ENCODE measurements around the gene ADGRD1. TPM values are rescaled to one million over a fixed set of nuclear protein-coding genes. Genes with fewer than 3 reads are reported as not detected.

The ADGRD1 gene
- total and polyA plus RNA-seq, 2 of the 8 experiments (the other 6 are each of a cell fraction or from before 2014, with no cell fraction given): 0.36 to 0.48 TPM

DNA sequence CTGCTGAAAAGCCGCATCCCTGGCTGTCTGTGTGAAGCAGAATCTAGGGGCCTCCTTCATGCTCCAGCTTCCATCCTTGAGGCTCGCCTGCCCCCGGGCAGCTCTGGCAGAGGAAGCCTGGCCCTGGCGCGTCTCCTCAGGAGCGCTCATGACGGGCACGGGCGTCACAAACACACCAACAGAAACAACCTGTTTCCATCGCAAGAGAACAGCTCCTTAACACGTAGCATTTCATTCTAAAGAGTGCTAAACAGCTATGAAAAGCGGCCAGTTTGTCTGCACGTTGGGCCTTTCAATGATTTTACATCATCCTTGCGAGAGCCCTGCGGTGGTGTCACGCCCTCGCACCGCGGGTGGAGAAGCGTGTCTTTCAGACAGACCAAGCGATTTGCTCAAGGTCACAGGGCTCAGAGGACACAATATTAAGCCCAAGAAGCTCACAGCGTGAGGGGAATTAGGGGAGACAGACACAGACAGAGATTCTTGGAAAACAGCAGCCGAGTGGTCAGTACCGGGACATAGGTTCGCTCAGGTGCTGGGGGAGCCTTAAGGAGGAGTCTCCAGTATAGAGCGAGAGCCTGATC, 4.9 kb downstream of the ADGRD1 start (continued):
- TF ChIP-seq, protein P1, sequence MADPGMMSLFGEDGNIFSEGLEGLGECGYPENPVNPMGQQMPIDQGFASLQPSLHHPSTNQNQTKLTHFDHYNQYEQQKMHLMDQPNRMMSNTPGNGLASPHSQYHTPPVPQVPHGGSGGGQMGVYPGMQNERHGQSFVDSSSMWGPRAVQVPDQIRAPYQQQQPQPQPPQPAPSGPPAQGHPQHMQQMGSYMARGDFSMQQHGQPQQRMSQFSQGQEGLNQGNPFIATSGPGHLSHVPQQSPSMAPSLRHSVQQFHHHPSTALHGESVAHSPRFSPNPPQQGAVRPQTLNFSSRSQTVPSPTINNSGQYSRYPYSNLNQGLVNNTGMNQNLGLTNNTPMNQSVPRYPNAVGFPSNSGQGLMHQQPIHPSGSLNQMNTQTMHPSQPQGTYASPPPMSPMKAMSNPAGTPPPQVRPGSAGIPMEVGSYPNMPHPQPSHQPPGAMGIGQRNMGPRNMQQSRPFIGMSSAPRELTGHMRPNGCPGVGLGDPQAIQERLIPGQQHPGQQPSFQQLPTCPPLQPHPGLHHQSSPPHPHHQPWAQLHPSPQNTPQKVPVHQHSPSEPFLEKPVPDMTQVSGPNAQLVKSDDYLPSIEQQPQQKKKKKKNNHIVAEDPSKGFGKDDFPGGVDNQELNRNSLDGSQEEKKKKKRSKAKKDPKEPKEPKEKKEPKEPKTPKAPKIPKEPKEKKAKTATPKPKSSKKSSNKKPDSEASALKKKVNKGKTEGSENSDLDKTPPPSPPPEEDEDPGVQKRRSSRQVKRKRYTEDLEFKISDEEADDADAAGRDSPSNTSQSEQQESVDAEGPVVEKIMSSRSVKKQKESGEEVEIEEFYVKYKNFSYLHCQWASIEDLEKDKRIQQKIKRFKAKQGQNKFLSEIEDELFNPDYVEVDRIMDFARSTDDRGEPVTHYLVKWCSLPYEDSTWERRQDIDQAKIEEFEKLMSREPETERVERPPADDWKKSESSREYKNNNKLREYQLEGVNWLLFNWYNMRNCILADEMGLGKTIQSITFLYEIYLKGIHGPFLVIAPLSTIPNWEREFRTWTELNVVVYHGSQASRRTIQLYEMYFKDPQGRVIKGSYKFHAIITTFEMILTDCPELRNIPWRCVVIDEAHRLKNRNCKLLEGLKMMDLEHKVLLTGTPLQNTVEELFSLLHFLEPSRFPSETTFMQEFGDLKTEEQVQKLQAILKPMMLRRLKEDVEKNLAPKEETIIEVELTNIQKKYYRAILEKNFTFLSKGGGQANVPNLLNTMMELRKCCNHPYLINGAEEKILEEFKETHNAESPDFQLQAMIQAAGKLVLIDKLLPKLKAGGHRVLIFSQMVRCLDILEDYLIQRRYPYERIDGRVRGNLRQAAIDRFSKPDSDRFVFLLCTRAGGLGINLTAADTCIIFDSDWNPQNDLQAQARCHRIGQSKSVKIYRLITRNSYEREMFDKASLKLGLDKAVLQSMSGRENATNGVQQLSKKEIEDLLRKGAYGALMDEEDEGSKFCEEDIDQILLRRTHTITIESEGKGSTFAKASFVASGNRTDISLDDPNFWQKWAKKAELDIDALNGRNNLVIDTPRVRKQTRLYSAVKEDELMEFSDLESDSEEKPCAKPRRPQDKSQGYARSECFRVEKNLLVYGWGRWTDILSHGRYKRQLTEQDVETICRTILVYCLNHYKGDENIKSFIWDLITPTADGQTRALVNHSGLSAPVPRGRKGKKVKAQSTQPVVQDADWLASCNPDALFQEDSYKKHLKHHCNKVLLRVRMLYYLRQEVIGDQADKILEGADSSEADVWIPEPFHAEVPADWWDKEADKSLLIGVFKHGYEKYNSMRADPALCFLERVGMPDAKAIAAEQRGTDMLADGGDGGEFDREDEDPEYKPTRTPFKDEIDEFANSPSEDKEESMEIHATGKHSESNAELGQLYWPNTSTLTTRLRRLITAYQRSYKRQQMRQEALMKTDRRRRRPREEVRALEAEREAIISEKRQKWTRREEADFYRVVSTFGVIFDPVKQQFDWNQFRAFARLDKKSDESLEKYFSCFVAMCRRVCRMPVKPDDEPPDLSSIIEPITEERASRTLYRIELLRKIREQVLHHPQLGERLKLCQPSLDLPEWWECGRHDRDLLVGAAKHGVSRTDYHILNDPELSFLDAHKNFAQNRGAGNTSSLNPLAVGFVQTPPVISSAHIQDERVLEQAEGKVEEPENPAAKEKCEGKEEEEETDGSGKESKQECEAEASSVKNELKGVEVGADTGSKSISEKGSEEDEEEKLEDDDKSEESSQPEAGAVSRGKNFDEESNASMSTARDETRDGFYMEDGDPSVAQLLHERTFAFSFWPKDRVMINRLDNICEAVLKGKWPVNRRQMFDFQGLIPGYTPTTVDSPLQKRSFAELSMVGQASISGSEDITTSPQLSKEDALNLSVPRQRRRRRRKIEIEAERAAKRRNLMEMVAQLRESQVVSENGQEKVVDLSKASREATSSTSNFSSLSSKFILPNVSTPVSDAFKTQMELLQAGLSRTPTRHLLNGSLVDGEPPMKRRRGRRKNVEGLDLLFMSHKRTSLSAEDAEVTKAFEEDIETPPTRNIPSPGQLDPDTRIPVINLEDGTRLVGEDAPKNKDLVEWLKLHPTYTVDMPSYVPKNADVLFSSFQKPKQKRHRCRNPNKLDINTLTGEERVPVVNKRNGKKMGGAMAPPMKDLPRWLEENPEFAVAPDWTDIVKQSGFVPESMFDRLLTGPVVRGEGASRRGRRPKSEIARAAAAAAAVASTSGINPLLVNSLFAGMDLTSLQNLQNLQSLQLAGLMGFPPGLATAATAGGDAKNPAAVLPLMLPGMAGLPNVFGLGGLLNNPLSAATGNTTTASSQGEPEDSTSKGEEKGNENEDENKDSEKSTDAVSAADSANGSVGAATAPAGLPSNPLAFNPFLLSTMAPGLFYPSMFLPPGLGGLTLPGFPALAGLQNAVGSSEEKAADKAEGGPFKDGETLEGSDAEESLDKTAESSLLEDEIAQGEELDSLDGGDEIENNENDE (IDR thresholded peaks at IDR 0.05; ENCODE audit: insufficient replicate concordance, low read length): no peak
- no peak for TF ChIP-seq BACH1 (IDR thresholded peaks at IDR 0.05; ENCODE audit: low read length)
- no peak for TF ChIP-seq POU5F1 (IDR thresholded peaks at IDR 0.05; ENCODE audit: low read depth, low read length)
- no peak for TF ChIP-seq NRF1 (IDR thresholded peaks at IDR 0.05; ENCODE audit: low read depth, low read length)
- no peak for TF ChIP-seq CTCF (IDR thresholded peaks at IDR 0.05; ENCODE audit: control extremely low read depth in 1 of 3, insufficient read depth in 1 of 3, low read depth in 1 of 3, low read length in 3 of 3)
- TF ChIP-seq BRCA1 (IDR thresholded peaks at IDR 0.05; ENCODE audit: low read depth, low read length): no peak
- TF ChIP-seq CBX5 (IDR thresholded peaks at IDR 0.05; ENCODE audit: low read depth, low read length): no peak
- TF ChIP-seq, protein P2, sequence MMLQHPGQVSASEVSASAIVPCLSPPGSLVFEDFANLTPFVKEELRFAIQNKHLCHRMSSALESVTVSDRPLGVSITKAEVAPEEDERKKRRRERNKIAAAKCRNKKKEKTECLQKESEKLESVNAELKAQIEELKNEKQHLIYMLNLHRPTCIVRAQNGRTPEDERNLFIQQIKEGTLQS (IDR thresholded peaks at IDR 0.05; ENCODE audit: insufficient read depth, low read depth, low read length): no peak

Measured in H1 (cell line).